ENCODE measurements around the gene MED13L.

MED13L gene

GRCh38 chr12:116277467-116278278 is at the start of gene MED13L:
Gene MED13L (minus strand): TSS chr12:116277693. CDS start chr12:116277131, 562 bp downstream.
- no peak for DNase-seq (ENCODE audit: extremely low read depth, low read depth)
- peak within 1 kb of the TSS; percentile 89 for H3K4me3 ChIP-seq (replicated peaks; ENCODE audit: low read depth, low read length)
- no peak for TF ChIP-seq CTCF (IDR thresholded peaks at IDR 0.05; ENCODE audit: low read depth, low read length, missing control alignments)

- no peak for TF ChIP-seq CTCF (IDR thresholded peaks at IDR 0.05; ENCODE audit: low read depth, low read length, missing control alignments)
- DNase-seq (ENCODE audit: extremely low read depth, low read depth) = no peak
- H3K4me3 ChIP-seq (replicated peaks; ENCODE audit: low read depth, low read length) = no peak overlapping the region
These were observed 47.8 kb upstream of the MED13L start for GRCh38 chr12:116325336-116325664.

DNA sequence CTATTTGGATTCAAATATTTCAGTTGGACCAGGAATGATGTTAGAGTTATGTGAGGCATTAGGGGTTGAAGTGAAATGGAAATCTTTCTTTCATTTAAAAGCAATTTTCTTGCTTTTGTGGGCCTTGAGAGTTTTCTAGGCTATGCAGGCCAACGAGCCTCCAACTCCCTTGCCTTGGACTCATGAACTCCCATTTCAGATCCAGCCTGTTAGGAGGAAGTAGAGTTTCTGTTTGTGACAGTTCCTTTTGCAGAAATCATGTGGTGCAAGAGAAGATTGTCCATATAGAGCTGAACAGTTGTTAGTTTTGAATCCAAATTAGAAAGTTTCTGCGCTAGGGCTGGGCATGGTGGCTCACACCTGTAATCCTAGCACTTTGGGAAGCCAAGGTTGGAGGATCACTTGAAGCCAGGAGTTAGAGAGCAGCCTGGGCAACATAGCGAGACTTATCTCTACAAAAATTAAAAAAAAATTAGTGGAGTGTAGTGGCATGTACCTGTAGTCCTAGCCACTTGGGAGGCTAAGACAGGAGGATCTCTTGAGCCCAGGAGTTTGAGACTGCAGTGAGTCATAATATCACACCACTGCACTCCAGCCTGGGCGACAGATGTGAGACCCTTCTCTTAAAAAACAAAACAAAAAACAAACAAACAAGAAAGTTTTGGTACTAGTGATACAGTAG is 47.3 kb upstream of the MED13L start:
- DNase-seq (ENCODE audit: extremely low read depth, low read depth) = no peak
- no peak for TF ChIP-seq CTCF (IDR thresholded peaks at IDR 0.05; ENCODE audit: low read depth, low read length, missing control alignments)

DNA sequence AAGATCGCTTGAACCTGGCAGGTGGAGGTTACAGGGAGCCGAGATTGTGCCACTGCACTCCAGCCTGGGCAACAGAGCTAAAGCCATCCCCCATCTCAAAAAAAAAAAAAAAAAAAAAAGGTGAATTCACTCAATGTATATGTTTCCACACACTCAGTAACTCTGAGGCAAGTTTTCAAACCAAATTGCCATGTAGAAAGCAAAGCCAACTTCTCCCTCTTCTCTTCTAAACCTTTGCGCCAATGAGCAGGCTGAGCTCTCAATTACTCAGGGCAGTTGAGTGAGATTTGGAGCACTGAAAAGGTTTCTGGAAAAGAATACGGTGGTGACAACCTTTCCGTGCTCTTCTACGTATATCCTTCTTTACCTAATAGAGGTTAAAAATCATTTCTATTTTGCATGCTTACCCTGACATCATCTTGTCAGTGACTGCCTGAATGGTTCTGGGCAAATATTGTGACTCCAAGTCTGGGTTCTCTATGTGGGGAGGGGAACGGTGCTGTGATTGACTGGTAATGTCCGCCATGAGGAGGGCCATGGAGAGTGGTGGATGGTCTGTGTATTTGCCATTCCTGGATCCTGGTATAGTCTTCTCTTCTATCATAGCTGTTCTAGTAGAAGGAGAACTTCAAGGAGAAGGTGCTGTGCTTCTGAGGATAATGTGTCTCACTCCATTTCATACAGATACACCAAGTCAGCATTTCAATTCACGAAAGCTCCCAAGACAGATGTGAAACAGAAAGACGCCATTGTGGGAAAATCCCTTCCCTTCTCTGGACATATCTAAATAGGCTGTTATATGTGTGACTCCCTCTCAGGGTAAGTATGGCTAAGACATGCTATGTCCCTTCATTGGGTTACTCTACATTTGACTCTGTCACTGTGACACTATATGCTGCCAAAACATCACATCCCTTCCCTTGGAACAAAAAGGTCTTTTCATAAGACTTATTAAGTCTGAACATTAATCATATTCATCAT is 46.2 kb upstream of the MED13L start:
- no peak for TF ChIP-seq CTCF (IDR thresholded peaks at IDR 0.05; ENCODE audit: low read depth, low read length, missing control alignments)
- no peak overlapping the region for H3K4me3 ChIP-seq (replicated peaks; ENCODE audit: low read depth, low read length)
- DNase-seq (ENCODE audit: extremely low read depth, low read depth) = no peak

More for the DNA sequence above, 47.3 kb upstream of the MED13L start:
- no peak overlapping the region for H3K4me3 ChIP-seq (replicated peaks; ENCODE audit: low read depth, low read length)

GRCh38 chr12:116321913-116322312 is 44.4 kb upstream of the MED13L start:
- H3K4me3 ChIP-seq (replicated peaks; ENCODE audit: low read depth, low read length) = no peak overlapping the region
- TF ChIP-seq CTCF (IDR thresholded peaks at IDR 0.05; ENCODE audit: low read depth, low read length, missing control alignments) = no peak
- no peak for DNase-seq (ENCODE audit: extremely low read depth, low read depth)

DNA sequence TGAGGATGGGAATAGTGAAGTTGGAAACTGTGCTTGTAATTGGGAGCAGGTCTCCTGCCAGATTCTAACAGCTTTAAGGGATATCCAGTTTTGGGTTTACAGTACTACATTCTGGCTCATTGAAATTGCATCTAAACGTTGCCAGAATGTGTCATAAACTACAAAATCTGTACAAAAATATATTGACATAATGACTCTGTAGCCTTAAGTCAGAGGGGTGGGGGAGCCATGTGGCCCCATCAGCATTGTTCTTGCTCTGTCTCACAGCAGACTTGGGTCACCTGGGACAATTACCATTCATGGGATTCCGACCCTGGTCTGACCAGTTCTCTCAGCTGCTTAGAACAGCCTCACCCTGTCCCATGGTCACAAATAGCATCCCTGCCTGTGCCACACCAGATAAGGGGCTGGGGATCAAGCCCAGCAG is 43.3 kb upstream of the MED13L start:
- no peak for TF ChIP-seq CTCF (IDR thresholded peaks at IDR 0.05; ENCODE audit: low read depth, low read length, missing control alignments)
- DNase-seq (ENCODE audit: extremely low read depth, low read depth) = no peak
- H3K4me3 ChIP-seq (replicated peaks; ENCODE audit: low read depth, low read length) = no peak overlapping the region
